Subcutaneous adipose tissue (tissue), 4 donors: ENCODE results near the gene SCARB2. TPM values are rescaled to one million over a fixed set of nuclear protein-coding genes. Genes with fewer than 3 reads are reported as not detected.

Experiments used
- CTCF ChIP-seq: fragments of 450-650 bp; IDR thresholded peaks from one replicate; pipeline ENCODE4 v1.5.1; 2016; ENCODE audit warnings: low read depth, mild to moderate bottlenecking, control low read depth, antibody characterized with exemption, moderate library complexity
- total RNA-seq, 4 donors: library from RNA; depleted of rRNA; stranded (reverse); fragments of >200 nt; gene quantifications; one replicate each; pipeline ENCODE4 v1.1.0, GENCODE V29; 2016

SCARB2 gene
- total RNA-seq, 4 donors from 2014 or later, result 160 to 308 (median 169) TPM

GRCh38 chr4:76120199-76120598, 93.4 kb downstream of the SCARB2 start:
- no peak for TF ChIP-seq CTCF

GRCh38 chr4:76117536-76117935, 96.1 kb downstream of the SCARB2 start:
- TF ChIP-seq CTCF, result no peak

GRCh38 chr4:76116821-76117220, 96.8 kb downstream of the SCARB2 start:
- no peak for TF ChIP-seq CTCF

Other genes starting within 250 kb of the SCARB2 start
- 10 to 100 TPM; 24.1 to 43.2 (median 30.6) TPM for gene SDAD1, start 222.9 kb downstream of the SCARB2 start, total RNA-seq
- 10 to 100 TPM in 1 of 4 donors, 1 to 10 TPM in 2, under 1 TPM in 1; 0.75 to 13.3 (median 2.6) TPM for gene CXCL9, start 206.3 kb downstream of the SCARB2 start, total RNA-seq
- 1 to 10 TPM in 1 of 4 donors, not detected in 3; 2.6 TPM for gene CXCL10, start 190.3 kb downstream of the SCARB2 start, total RNA-seq
- gene CXCL11, start 177.8 kb downstream of the SCARB2 start, total RNA-seq, result under 1 TPM in 2 of 4 donors, not detected in 2; 0.34 to 0.75 TPM
- gene ART3, start 139.1 kb downstream of the SCARB2 start, total RNA-seq, result not detected
- gene NUP54, start 65.4 kb downstream of the SCARB2 start, total RNA-seq, result 10 to 100 TPM; 31.3 to 60.2 (median 39.7) TPM
- 10 to 100 TPM in 1 of 4 donors, 1 to 10 TPM in 3; 5.6 to 13.7 (median 7.4) TPM for gene FAM47E, start 37.9 kb upstream of the SCARB2 start, total RNA-seq
- gene STBD1, start 92.9 kb upstream of the SCARB2 start, total RNA-seq, result 10 to 100 TPM; 25.8 to 62.0 (median 36.4) TPM
- 1 to 10 TPM in 3 of 4 donors, under 1 TPM in 1; 0.33 to 1.7 (median 1.2) TPM for gene CCDC158, start 207.3 kb upstream of the SCARB2 start, total RNA-seq
- gene SHROOM3, start 221.4 kb upstream of the SCARB2 start, total RNA-seq, result under 1 TPM in 3 of 4 donors, not detected in 1; 0.22 to 0.38 (median 0.33) TPM